Astrocyte (in vitro differentiated cells and primary cell): ENCODE data around the gene RPH3AL. TPM values are rescaled to one million over a fixed set of nuclear protein-coding genes. Genes with fewer than 3 reads are reported as not detected.

Experiments
- DNase-seq: peaks from one replicate; pipeline ENCODE4 v3.0.0-alpha.2; 2010; ENCODE audit warnings: low read depth
- FAIRE-seq: peaks from 2 replicates; lab custom pipeline; 2011; peaks lifted over from hg19 to GRCh38; lab: Jason Lieb, UNC
- H2AFZ ChIP-seq: 2 replicates; pipeline ENCODE4 v1.6.0; 2012; ENCODE audit warnings: low read depth, low read length, inconsistent platforms
- H3K27ac ChIP-seq: 2 replicates; pipeline ENCODE4 v1.5.1; 2011; ENCODE audit warnings: low read depth, low read length, inconsistent platforms
- H3K27me3 ChIP-seq: 2 replicates; pipeline ENCODE4 v1.6.0; 2011; ENCODE audit warnings: low read length, inconsistent platforms; ENCODE audit not compliant: insufficient read depth
- H3K36me3 ChIP-seq: 2 replicates; pipeline ENCODE4 v1.5.1; 2011; ENCODE audit warnings: low read length, inconsistent platforms; ENCODE audit not compliant: insufficient read depth
- H3K4me1 ChIP-seq: 2 replicates; pipeline ENCODE4 v1.5.1; 2011; ENCODE audit warnings: low read length, inconsistent platforms; ENCODE audit not compliant: insufficient read depth
- H3K4me2 ChIP-seq: 2 replicates; pipeline ENCODE4 v1.6.0; 2012; ENCODE audit warnings: low read length, inconsistent platforms
- H3K4me3 ChIP-seq: 2 replicates; pipeline ENCODE4 v1.5.1; 2011; ENCODE audit warnings: low read depth, mild to moderate bottlenecking, low read length, inconsistent platforms; ENCODE audit not compliant: insufficient read depth
- H3K79me2 ChIP-seq: 2 replicates; pipeline ENCODE4 v1.6.0; 2012; ENCODE audit warnings: mild to moderate bottlenecking, low read length, inconsistent platforms; ENCODE audit not compliant: insufficient read depth
- H3K9ac ChIP-seq: 2 replicates; pipeline ENCODE4 v1.6.0; 2012; ENCODE audit warnings: mild to moderate bottlenecking, low read length, inconsistent platforms
- H3K9me3 ChIP-seq: 2 replicates; pipeline ENCODE4 v1.5.1; 2012; ENCODE audit warnings: low read depth, mild to moderate bottlenecking, low read length, inconsistent platforms; ENCODE audit not compliant: insufficient read depth
- H4K20me1 ChIP-seq: 2 replicates; pipeline ENCODE4 v1.6.0; 2012; ENCODE audit warnings: low read length, inconsistent platforms; ENCODE audit not compliant: insufficient read depth
- H3K27ac Mint-ChIP-seq: one replicate; pipeline ENCODE4 v1.8.0; 2021; ENCODE audit warnings: mild to moderate bottlenecking, mixed read lengths; ENCODE audit not compliant: unreplicated experiment
- H3K27me3 Mint-ChIP-seq: one replicate; pipeline ENCODE4 v1.8.0; 2021; ENCODE audit warnings: low read depth, mixed read lengths; ENCODE audit not compliant: unreplicated experiment
- H3K36me3 Mint-ChIP-seq: one replicate; pipeline ENCODE4 v1.8.0; 2021; ENCODE audit warnings: low read depth, mixed read lengths; ENCODE audit not compliant: unreplicated experiment
- H3K4me1 Mint-ChIP-seq: one replicate; pipeline ENCODE4 v1.8.0; 2021; ENCODE audit warnings: low read depth, mixed read lengths; ENCODE audit not compliant: unreplicated experiment
- H3K4me3 Mint-ChIP-seq: one replicate; pipeline ENCODE4 v1.8.0; 2021; ENCODE audit warnings: mild to moderate bottlenecking, moderate library complexity, mixed read lengths; ENCODE audit not compliant: unreplicated experiment
- H3K9me3 Mint-ChIP-seq: one replicate; pipeline ENCODE4 v1.8.0; 2021; ENCODE audit warnings: mild to moderate bottlenecking, mixed read lengths; ENCODE audit not compliant: unreplicated experiment
- EZH2 ChIP-seq: IDR thresholded peaks from 2 replicates; pipeline ENCODE4 v1.6.1; 2012; ENCODE audit warnings: mild to moderate bottlenecking, low read length, inconsistent platforms; ENCODE audit not compliant: insufficient read depth
- total RNA-seq: library from RNA; stranded (reverse); gene quantifications from 2 replicates; pipeline ENCODE4 v1.2.1, GENCODE V29; 2021
- TF ChIP-seq, protein P1 (sequence below): IDR thresholded peaks from 2 replicates; pipeline ENCODE4 v1.5.1; 2011; ENCODE audit warnings: low read depth, mild to moderate bottlenecking, inconsistent platforms, low read length, moderate library complexity; ENCODE audit not compliant: insufficient read depth

RPH3AL gene
- total RNA-seq, 1 donor from 2014 or later = 3.7 TPM

DNA sequence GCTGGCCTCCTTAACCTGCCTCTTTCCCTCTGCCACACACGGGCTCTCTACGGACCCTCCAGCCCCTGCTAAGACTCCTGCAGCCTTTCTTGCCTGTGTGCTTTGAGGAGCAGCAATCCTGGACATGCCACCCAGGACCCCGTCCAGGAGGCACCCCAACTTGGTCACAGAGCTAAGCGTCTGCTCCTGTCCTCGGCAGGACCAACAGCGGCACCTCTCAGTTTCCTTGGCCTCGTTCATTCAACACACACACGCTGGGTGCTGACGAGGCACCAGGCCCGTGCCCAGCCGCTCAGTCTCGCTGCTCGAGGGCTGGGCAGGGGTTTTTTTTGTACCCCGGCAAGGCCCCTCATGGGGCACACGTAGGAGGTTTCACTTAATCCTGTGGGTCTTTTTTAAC, 15.2 kb downstream of the RPH3AL start:
- H3K4me3 Mint-ChIP-seq = no peak overlapping the region
- Histone ChIP-seq H3K9ac (no peak overlapping the region), H3K4me2 (no peak overlapping the region), H3K36me3 (no peaks in the 10 kb centered on the region), H3K79me2 (no peaks in the 10 kb centered on the region), H4K20me1 (no peaks in the 10 kb centered on the region), H3K27me3 (peaks cover 25% of the 10 kb centered on the region), H3K9me3 (no peaks in the 10 kb centered on the region), H3K27ac (no peak overlapping the region), H3K4me3 (no peak overlapping the region), H2AFZ (no peak overlapping the region), H3K4me1 (no peaks in the 10 kb centered on the region)
- H3K27me3 Mint-ChIP-seq = peaks cover 42% of the 10 kb centered on the region
- FAIRE-seq = no peak
- no peaks in the 10 kb centered on the region for H3K9me3 Mint-ChIP-seq
- no peak for DNase-seq
- H3K4me1 Mint-ChIP-seq = peaks cover 11% of the 10 kb centered on the region
- no peaks in the 10 kb centered on the region for H3K36me3 Mint-ChIP-seq
- H3K27ac Mint-ChIP-seq = no peak overlapping the region
- TF ChIP-seq, protein P1, sequence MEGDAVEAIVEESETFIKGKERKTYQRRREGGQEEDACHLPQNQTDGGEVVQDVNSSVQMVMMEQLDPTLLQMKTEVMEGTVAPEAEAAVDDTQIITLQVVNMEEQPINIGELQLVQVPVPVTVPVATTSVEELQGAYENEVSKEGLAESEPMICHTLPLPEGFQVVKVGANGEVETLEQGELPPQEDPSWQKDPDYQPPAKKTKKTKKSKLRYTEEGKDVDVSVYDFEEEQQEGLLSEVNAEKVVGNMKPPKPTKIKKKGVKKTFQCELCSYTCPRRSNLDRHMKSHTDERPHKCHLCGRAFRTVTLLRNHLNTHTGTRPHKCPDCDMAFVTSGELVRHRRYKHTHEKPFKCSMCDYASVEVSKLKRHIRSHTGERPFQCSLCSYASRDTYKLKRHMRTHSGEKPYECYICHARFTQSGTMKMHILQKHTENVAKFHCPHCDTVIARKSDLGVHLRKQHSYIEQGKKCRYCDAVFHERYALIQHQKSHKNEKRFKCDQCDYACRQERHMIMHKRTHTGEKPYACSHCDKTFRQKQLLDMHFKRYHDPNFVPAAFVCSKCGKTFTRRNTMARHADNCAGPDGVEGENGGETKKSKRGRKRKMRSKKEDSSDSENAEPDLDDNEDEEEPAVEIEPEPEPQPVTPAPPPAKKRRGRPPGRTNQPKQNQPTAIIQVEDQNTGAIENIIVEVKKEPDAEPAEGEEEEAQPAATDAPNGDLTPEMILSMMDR = no peak
- TF ChIP-seq EZH2 = no peak

DNA sequence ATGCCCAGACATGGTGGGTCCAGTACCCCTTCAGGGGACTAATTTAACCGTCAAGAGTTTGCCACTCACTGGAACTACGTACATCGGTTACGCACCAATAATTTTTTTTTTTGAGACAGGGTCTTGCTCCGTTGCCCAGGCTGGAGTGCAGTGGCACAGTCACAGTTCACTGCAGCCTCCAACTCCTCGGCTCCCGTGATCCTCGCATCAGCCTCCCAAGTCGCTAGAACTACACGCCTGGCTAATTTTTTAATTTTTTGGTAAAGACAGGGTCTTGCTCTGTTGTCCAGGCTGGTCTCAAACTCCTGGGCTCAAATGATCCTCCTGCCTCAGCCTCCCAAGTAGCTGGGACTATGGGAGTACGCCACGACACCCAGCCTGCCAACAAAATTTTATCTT, 15.6 kb downstream of the RPH3AL start:
- TF ChIP-seq EZH2 = no peak
- TF ChIP-seq, protein P1 = no peak
- Histone ChIP-seq H3K9ac (no peak overlapping the region), H3K4me2 (no peak overlapping the region), H4K20me1 (no peaks in the 10 kb centered on the region), H3K4me1 (no peaks in the 10 kb centered on the region), H3K79me2 (no peaks in the 10 kb centered on the region), H3K4me3 (no peak overlapping the region), H3K27ac (no peak overlapping the region), H3K9me3 (no peaks in the 10 kb centered on the region), H3K36me3 (no peaks in the 10 kb centered on the region), H2AFZ (no peak overlapping the region), H3K27me3 (peaks cover 25% of the 10 kb centered on the region)
- H3K27me3 Mint-ChIP-seq = peaks cover 40% of the 10 kb centered on the region
- no peak overlapping the region for H3K4me3 Mint-ChIP-seq
- no peak overlapping the region for H3K27ac Mint-ChIP-seq
- FAIRE-seq (no peak), DNase-seq (no peak)
- H3K9me3 Mint-ChIP-seq = no peaks in the 10 kb centered on the region
- no peaks in the 10 kb centered on the region for H3K36me3 Mint-ChIP-seq
- H3K4me1 Mint-ChIP-seq = peaks cover 16% of the 10 kb centered on the region

DNA sequence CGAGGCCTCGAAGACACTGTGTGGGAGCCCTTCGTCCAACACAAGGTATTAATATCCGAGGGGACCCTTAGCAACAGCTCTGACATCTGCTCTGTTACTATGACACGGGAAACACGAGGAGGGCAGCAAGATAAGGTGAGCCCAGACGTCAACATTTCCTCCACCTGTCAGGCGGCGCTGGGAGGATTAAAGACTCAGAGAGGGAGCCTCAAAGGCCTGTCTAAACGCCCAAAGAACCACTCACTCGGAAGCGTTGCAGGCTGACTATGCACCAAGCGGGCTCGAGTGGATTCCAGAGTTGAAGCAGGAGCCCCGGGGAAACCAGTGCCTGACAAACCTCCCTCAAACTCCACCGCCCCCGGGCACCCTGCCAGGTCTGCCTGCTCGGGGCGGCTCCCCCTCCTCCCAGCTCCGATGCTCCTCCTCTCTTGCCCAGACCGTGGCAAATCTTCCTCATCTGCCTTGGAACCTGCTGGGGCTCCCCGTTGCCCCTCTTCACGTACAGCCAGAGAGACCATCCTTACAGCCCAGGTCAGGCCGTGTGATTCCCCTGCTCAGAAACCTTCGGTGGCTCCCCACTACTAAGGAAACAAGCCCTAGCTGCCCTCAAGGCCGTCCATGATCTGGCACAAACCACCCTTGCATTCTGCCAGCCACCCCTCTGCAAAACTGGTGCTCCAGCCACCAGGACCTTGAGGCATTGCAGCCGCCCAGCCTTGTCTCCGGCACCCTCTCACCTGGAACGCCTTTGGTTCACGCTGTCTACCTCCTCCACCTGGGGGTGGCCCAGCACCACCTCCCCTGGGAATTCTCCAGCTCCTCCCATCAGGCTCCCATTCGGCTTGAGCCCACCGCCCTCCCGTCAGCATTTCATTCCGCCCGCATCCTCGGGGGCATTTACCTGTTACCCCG, 16.2 kb downstream of the RPH3AL start:
- no peak overlapping the region for H3K9ac ChIP-seq
- DNase-seq (no peak), FAIRE-seq (no peak)
- no peak overlapping the region for H3K4me3 Mint-ChIP-seq
- no peaks in the 10 kb centered on the region for H4K20me1 ChIP-seq
- peaks cover 25% of the 10 kb centered on the region for H3K27me3 ChIP-seq
- H3K36me3 Mint-ChIP-seq = no peaks in the 10 kb centered on the region
- no peaks in the 10 kb centered on the region for H3K79me2 ChIP-seq
- TF ChIP-seq, protein P1 = no peak
- no peak for TF ChIP-seq EZH2
- no peak overlapping the region for H3K4me3 ChIP-seq
- peaks cover 37% of the 10 kb centered on the region for H3K27me3 Mint-ChIP-seq
- H3K4me2 ChIP-seq = no peak overlapping the region
- no peak overlapping the region for H3K27ac Mint-ChIP-seq
- no peaks in the 10 kb centered on the region for H3K9me3 Mint-ChIP-seq
- H3K27ac ChIP-seq = no peak overlapping the region
- no peaks in the 10 kb centered on the region for H3K9me3 ChIP-seq
- H3K36me3 ChIP-seq = no peaks in the 10 kb centered on the region
- peaks cover 19% of the 10 kb centered on the region for H3K4me1 Mint-ChIP-seq
- no peak overlapping the region for H2AFZ ChIP-seq
- no peaks in the 10 kb centered on the region for H3K4me1 ChIP-seq
